Activated T-cell treated with anti-CD3 and anti-CD28 coated beads for 48 hours (primary cell): ENCODE results near the gene NUDT15.
"Not testable (repeated sequence)": the region's sequence is repeated elsewhere in the genome, so short reads cannot be mapped to it uniquely, and the experiment has no call there.

Source experiments
- DNase-seq: peaks from one replicate; pipeline ENCODE4 v3.0.0-alpha.2; 2020; ENCODE audit warnings: low read depth

Gene NUDT15

GRCh38 chr13:48037346-48038173 is at the start of gene NUDT15:
Gene NUDT15, plus strand, starts transcription at chr13:48037726. Its CDS starts 21 bp downstream, at chr13:48037747.
- DNase-seq: peak; percentile 94

GRCh38 chr13:47990427-47990826 is 47.1 kb upstream of the NUDT15 start:
- DNase-seq: no peak

- DNase-seq: no peak
Observed at GRCh38 chr13:47990920-47991466, 46.5 kb upstream of the NUDT15 start.

- no peak for DNase-seq
Observed at GRCh38 chr13:47991859-47992258, 45.7 kb upstream of the NUDT15 start.

GRCh38 chr13:47997384-47997783 is 40.1 kb upstream of the NUDT15 start:
- DNase-seq: no peak

- DNase-seq: no peak
Observed at GRCh38 chr13:47999973-48000372, 37.6 kb upstream of the NUDT15 start.

GRCh38 chr13:48000559-48001113 is 36.9 kb upstream of the NUDT15 start:
- DNase-seq: no peak

- DNase-seq: peak; percentile 93
Observed at GRCh38 chr13:48001114-48001881, 36.2 kb upstream of the NUDT15 start, which contains the start of gene SUCLA2. Gene SUCLA2, minus strand, starts transcription at chr13:48001273. Its CDS starts 4 bp downstream, at chr13:48001269.

GRCh38 chr13:48001999-48002398 is 35.5 kb upstream of the NUDT15 start:
- not testable (repeated sequence) for DNase-seq

GRCh38 chr13:48004201-48004600 is 33.3 kb upstream of the NUDT15 start:
- DNase-seq: no peak

GRCh38 chr13:48006396-48006795 is 31.1 kb upstream of the NUDT15 start:
- DNase-seq: no peak

GRCh38 chr13:48009284-48009683 is 28.2 kb upstream of the NUDT15 start:
- DNase-seq: no peak

GRCh38 chr13:48010698-48011097 is 26.8 kb upstream of the NUDT15 start:
- DNase-seq: no peak

GRCh38 chr13:48012668-48013067 is 24.9 kb upstream of the NUDT15 start:
- DNase-seq: no peak

GRCh38 chr13:48014359-48014758 is 23.2 kb upstream of the NUDT15 start:
- DNase-seq: no peak

GRCh38 chr13:48018637-48019036 is 18.9 kb upstream of the NUDT15 start:
- no peak for DNase-seq

GRCh38 chr13:48019796-48020195 is 17.7 kb upstream of the NUDT15 start:
- DNase-seq: no peak

- no peak for DNase-seq
Observed at GRCh38 chr13:48028066-48028465, 9.5 kb upstream of the NUDT15 start.

GRCh38 chr13:48029859-48030258 is 7.7 kb upstream of the NUDT15 start:
- DNase-seq: no peak

GRCh38 chr13:48038761-48039160 is 1.2 kb downstream of the NUDT15 start:
- DNase-seq: no peak

GRCh38 chr13:48040049-48040448 is 2.5 kb downstream of the NUDT15 start:
- no peak for DNase-seq

GRCh38 chr13:48040896-48041295 is 3.4 kb downstream of the NUDT15 start:
- DNase-seq: no peak
